ENCODE results near the gene DGLUCY.
A peak's percentile ranks its signal among the peaks of the same experiment; 100 is the strongest.
"Not testable (repeated sequence)": the region's sequence is repeated elsewhere in the genome, so short reads cannot be mapped to it uniquely, and the experiment has no call there.

The DGLUCY gene

DNA sequence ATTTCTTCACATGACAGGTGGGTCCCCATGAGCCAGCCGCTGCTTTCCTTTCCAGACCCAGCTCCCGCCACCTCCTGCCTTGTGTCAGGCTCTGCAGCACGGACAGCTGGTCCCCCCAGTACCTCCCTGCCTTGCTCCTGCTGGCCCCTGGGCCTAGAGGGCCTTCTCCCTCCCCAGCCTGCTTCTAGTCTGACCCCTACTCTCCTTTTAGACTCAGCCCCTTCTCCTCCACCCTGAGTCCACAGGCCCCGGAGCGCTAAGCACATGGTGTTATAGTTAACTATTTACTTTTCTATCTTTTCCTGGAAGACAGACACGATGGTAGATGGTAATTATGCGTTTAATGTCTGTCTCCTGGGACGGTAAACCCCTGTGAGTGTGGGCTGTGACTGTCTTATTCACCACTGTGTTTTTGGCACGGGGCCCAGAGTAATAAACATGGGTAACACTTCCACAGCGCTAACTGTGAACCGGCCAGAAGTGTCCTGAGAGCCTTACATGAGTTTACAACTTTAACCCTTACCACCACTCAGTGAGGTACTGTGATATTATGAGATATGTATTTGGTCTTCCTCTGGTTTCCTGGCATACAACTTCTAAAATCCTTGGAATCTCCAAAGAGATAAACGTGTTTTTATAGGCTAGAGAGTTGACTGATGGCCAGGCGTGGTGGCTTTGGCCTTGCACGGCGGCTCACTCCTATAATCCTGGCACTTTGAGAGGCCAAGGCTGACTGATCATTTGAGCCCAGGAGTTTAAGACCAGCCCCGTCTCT, 41.2 kb downstream of the DGLUCY start:
- H3K4me3 Mint-ChIP-seq: peak overlapping the region; percentile 4 to 42 (median 11)
- H3K36me3 Mint-ChIP-seq (ENCODE audit: low read depth): peaks cover 18% of the 10 kb centered on the region
- H3K27me3 Mint-ChIP-seq (ENCODE audit: low read depth): peaks cover 6% of the 10 kb centered on the region
- TF ChIP-seq CTCF (IDR thresholded peaks at IDR 0.05; ENCODE audit: unreplicated experiment in 3 of 3): no peak
- peaks cover 23% of the 10 kb centered on the region for H3K4me1 Mint-ChIP-seq
- peak overlapping the region; percentile 58 to 76 (median 73) for H3K27ac Mint-ChIP-seq
- no peaks in the 10 kb centered on the region for H3K9me3 Mint-ChIP-seq

- peak overlapping the region in 1 of 3 experiments; percentile 16 for H3K4me3 Mint-ChIP-seq
- no peak for TF ChIP-seq CTCF (IDR thresholded peaks at IDR 0.05; ENCODE audit: unreplicated experiment in 3 of 3)
Measured at GRCh38 chr14:91155626-91156089, 41.8 kb downstream of the DGLUCY start.

DNA sequence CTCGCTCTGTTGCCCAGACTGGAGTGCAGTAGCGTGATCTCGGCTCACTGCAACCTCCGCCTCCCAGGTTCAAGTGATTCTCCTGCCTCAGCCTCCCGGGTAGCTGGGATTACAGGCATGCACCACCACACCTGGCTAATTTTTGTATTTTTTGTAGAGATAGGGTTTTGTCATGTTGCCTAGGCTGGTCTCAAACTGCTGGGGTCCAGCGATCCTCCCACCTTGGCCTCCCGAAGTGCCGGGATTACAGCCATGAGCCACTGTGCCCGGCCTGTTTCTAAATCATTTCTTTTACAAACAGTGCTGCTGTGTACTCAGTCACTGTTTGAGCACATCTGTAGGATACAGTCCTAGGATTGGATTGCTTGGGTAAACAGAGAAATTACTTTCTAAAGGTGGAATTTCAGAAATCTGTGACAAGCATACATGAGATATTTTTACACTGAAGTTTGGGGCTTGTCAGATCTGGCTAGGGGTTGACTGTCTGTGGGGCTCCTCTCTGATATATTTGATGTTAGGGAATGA, 42.3 kb downstream of the DGLUCY start:
- not testable (repeated sequence) for H3K27ac Mint-ChIP-seq; H3K4me3 Mint-ChIP-seq; H3K27me3 Mint-ChIP-seq (ENCODE audit: low read depth); H3K9me3 Mint-ChIP-seq
- H3K4me1 Mint-ChIP-seq: peaks cover 23% of the 10 kb centered on the region
- H3K36me3 Mint-ChIP-seq (ENCODE audit: low read depth): peaks cover 24% of the 10 kb centered on the region

More at GRCh38 chr14:91155626-91156089, 41.8 kb downstream of the DGLUCY start:
- Mint-ChIP-seq H3K27ac (peak overlapping the region in 1 of 3 experiments; percentile 58), H3K4me1 (peaks cover 23% of the 10 kb centered on the region), H3K9me3 (no peaks in the 10 kb centered on the region), H3K36me3 (ENCODE audit: low read depth) (peaks cover 24% of the 10 kb centered on the region), H3K27me3 (ENCODE audit: low read depth) (peaks cover 6% of the 10 kb centered on the region)

DNA sequence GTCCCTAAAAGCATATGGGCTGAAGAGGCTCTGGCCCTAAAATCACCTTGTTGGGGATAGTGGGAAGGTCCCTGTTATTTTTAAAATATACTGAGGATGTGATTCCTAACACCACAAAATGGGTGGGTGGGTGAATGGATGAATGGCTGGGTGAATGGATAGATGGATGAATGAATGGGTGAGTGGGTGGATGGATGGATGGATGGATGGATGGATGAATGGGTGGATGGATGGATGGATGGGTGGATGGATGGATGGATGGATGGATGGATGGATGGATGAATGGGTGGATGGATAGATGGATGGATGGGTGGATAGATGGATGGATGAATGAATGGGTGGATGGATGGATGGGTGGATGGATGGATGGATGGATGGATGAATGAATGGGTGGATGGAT, 43.0 kb downstream of the DGLUCY start:
- H3K27ac Mint-ChIP-seq; H3K4me3 Mint-ChIP-seq; H3K9me3 Mint-ChIP-seq; H3K27me3 Mint-ChIP-seq (ENCODE audit: low read depth): not testable (repeated sequence)
- H3K4me1 Mint-ChIP-seq: peaks cover 23% of the 10 kb centered on the region
- peaks cover 29% of the 10 kb centered on the region for H3K36me3 Mint-ChIP-seq (ENCODE audit: low read depth)

- no peak for TF ChIP-seq CTCF (IDR thresholded peaks at IDR 0.05; ENCODE audit: unreplicated experiment in 3 of 3)
- Mint-ChIP-seq H3K9me3 (no peaks in the 10 kb centered on the region), H3K36me3 (ENCODE audit: low read depth) (peaks cover 28% of the 10 kb centered on the region), H3K27me3 (ENCODE audit: low read depth) (peaks cover 6% of the 10 kb centered on the region), H3K27ac (no peak overlapping the region), H3K4me1 (peaks cover 17% of the 10 kb centered on the region), H3K4me3 (no peak overlapping the region)
Measured at GRCh38 chr14:91158091-91158790, 44.4 kb downstream of the DGLUCY start.

GRCh38 chr14:91159182-91159581, 45.3 kb downstream of the DGLUCY start:
- H3K4me3 Mint-ChIP-seq: no peak overlapping the region
- peaks cover 18% of the 10 kb centered on the region for H3K4me1 Mint-ChIP-seq
- TF ChIP-seq CTCF (IDR thresholded peaks at IDR 0.05; ENCODE audit: unreplicated experiment in 3 of 3): no peak
- H3K36me3 Mint-ChIP-seq (ENCODE audit: low read depth): peaks cover 29% of the 10 kb centered on the region
- no peaks in the 10 kb centered on the region for H3K9me3 Mint-ChIP-seq
- H3K27me3 Mint-ChIP-seq (ENCODE audit: low read depth): peaks cover 3% of the 10 kb centered on the region
- H3K27ac Mint-ChIP-seq: no peak overlapping the region
